KBM-7 (cell line): ENCODE data around the gene USP7.
"Not testable (repeated sequence)": the region's sequence is repeated elsewhere in the genome, so short reads cannot be mapped to it uniquely, and the experiment has no call there.

Experiments used
- DNase-seq: peaks from one replicate; pipeline ENCODE4 v3.0.0-alpha.2; 2015
- in situ Hi-C: fragments of 300-500 bp; cut with MboI; formaldehyde crosslinking; loops from 2 replicates; pipeline ENCODE4 v1.14.3; 2020; ENCODE audit warnings: low sequenced_read_pairs, low pct_unique_long_range_greater_than_20kb, mixed read lengths

Gene USP7

GRCh38 chr16:8976189-8976588, 12.5 kb upstream of the USP7 start:
- DNase-seq, in situ Hi-C loops: not testable (repeated sequence)

- in situ Hi-C loops = no loop called here
- no peak for DNase-seq
Measured at GRCh38 chr16:8975039-8975438, 11.3 kb upstream of the USP7 start.

- in situ Hi-C loops = no loop called here
- no peak for DNase-seq
Measured at GRCh38 chr16:8972843-8973586, 9.3 kb upstream of the USP7 start.

DNA sequence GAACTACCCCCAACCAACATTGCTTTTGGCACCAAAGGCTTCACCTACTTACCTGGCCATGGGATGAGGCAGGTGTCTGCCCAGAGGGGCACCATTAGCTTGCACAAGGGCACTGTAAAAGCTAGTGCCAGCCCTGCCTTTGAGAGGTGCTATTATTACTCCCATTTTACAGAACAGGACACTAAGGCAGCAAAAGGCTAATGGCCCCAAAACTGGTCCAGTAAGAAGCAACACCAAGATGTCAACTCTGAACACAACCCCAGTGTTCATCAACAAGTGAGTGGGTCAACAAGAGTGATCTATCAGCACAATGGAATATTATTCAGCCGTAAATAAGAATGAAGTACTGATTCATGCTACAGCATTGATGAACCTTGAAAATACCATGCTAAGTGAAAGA, 7.7 kb upstream of the USP7 start:
- in situ Hi-C loops = no loop called here
- no peak for DNase-seq

- DNase-seq, in situ Hi-C loops: not testable (repeated sequence)
Measured at GRCh38 chr16:8969202-8969897, 5.6 kb upstream of the USP7 start.

DNA sequence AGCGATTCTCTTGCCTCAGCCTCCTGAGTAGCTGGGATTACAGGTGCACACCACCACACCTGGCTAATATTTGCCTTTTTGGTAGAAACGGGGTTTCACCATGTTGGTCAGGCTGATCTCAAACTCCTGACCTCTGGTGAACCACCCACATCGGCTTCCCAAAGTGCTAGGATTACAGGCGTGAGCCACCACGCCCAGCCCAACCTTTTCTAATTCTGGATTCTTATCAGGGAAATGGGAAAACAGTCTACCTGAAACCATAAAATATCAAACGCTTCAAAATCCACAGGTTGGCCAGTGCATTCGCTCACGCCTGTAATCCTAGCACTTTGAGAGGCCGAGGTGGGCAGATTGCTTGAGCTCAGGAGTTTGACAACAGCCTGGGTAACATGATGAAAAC, 4.3 kb upstream of the USP7 start:
- DNase-seq, in situ Hi-C loops: not testable (repeated sequence)

DNA sequence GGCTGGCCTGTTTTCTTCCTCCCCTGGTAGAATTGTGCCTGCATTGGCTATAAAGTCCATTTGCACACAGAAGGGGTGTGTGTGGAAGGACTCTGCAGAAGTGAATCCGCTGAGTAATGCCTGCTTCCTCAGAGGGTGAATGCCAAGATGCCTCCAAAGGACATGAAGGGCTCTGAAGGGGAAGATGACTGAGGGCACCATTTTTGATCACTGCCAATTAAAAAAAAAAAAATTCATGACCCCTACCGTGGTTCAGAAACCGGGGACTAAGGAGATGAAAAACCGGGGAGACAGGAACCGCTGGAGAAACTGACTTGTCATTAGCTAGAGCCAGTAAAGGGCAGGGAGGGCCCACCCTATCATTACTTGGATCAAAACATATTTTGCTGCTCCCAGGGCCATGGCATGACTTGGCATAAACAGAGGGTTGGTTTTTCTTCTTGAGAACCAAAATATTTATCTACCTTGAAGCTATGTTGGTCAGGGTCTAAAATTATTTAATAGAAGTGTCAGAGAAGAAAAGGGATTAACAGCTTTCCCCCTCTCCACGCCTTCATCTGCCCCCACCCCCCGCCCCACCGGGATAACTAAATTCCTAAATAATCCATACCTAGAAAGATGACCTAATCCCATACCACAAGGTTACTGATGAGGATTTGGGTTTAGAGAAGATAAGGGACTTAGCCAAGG, 3.6 kb upstream of the USP7 start:
- in situ Hi-C loops = no loop called here
- no peak for DNase-seq

DNA sequence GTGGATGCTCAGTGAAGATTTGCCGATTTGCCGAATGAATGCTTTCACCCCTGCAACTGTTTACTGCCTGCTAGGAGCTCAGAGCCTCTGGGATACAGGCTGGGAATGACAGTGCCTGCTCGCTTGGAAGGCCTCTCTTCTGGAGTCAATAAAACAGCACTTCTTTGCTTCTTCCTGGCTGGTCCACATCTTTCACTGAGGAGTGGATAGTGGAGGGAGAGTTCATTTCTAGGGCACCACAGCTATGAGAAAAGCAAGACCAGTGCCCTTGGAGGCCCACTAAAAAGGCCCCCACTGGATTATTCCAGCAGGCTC, 3.1 kb upstream of the USP7 start:
- no peak for DNase-seq
- in situ Hi-C loops = no loop called here

GRCh38 chr16:8964462-8964861, 756 bp upstream of the USP7 start:
- DNase-seq = no peak
- in situ Hi-C loops = no loop called here

DNA sequence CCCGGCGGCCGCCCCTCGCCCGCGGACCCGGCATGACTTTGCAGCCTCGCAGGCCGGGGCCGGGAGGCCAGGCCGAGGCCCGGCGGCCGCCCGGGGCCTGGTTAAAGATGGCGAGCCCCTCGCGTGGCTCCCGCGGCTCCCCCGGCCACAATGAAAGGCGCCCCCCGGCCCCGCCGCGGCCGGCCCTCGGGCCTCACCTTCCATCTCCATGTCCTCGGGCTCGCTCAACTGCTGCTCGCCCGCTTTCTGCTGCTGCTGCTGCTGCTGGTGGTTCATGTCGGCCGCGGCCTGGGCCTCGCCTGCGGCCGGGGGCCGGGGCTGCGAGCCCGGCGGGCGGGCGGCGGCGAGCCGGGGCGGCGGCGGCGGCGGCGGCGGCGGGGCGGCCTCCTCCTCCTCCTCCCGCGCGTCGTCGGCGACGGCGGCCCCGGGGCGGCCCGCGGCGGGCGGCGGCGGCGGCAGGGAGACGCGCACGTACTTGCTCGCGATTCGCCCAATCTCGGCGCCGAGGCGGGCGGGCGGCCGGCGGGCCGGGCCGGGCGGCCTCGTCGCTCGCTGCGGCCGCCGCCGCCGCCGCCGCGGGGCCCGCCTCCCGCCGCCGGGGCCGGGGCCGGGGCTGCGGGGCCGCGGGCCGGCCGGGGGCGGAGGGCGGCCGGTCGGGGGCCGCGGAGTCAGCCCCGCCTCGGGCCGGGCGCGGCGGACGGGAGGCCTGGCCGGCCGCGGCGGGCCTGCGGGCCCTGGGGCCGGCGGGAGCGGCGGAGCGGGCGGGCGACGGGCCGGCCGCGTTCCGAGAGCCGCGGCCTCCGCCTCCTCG, 491 bp downstream of the USP7 start:
- DNase-seq = no peak
- in situ Hi-C loops = no loop called here

GRCh38 chr16:8962393-8963009, 1.2 kb downstream of the USP7 start:
- DNase-seq = no peak

DNA sequence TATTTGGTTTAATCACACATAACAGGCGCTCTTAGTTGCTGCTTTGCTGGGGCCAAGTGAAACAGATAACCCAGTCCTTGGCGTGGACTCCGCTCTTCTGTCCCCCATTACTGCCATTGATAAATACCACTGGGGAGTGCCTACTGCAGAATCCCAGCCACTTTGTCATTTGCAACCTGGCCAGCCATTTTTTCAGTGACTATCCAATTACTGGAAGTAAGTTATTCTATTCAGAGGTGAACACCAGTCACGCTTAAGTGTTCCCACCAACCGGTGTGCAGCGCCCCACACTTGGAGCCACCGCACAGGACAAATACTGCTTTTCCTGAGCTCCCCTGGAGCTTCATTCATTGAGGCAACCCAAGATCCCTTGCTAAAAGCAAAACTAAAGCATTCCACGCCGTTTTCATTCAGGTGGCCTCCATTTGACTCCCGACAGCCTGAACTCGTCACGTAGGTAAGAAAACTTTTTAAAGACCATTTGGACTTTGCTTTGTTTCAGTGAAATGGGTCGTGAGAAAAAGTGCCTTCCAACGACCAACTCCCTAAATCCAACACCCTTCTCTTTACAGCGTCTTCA, 1.8 kb downstream of the USP7 start:
- in situ Hi-C loops = no loop called here
- no peak for DNase-seq

More at GRCh38 chr16:8962393-8963009, 1.2 kb downstream of the USP7 start:
- in situ Hi-C loops = no loop called here

DNA sequence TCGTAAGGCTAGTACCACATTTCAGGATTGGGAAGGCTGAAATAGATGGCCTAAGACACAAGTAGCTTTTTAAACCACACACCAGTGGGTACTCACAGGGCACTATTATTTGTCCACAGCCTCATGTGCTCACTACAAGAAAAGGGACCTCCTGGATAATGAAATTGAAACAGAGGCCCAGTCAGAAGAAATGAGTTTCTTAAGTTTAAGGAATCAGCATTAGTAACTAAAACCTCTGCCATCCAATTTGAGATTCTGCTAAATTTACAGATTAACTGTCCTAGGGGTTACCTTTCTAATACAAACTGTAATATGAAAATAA, 3.0 kb downstream of the USP7 start:
- no peak for DNase-seq

GRCh38 chr16:8959921-8960787, 3.6 kb downstream of the USP7 start:
- in situ Hi-C loops = no loop called here
- DNase-seq = peak; percentile 53

More for the DNA sequence above, 3.0 kb downstream of the USP7 start:
- in situ Hi-C loops = no loop called here

GRCh38 chr16:8958344-8959167, 5.2 kb downstream of the USP7 start:
- peak; percentile 70 for DNase-seq
- in situ Hi-C loops = no loop called here

GRCh38 chr16:8957509-8958157, 6.1 kb downstream of the USP7 start:
- in situ Hi-C loops = no loop called here
- no peak for DNase-seq

- in situ Hi-C loops = no loop called here
- DNase-seq = no peak
Measured at GRCh38 chr16:8957063-8957397, 6.7 kb downstream of the USP7 start.
